Lung (tissue), 12 donors: ENCODE measurements around the gene CCND1. TPM values are rescaled to one million over a fixed set of nuclear protein-coding genes. Genes with fewer than 3 reads are reported as not detected.
"Not testable (repeated sequence)": the region's sequence is repeated elsewhere in the genome, so short reads cannot be mapped to it uniquely, and the experiment has no call there.

Source experiments
- ATAC-seq: fragments of 200-7000 bp; cut with Tn5 transposase; one replicate; pipeline ENCODE4 v1.9.1; 2020; ENCODE audit warnings: moderate number of reproducible peaks; ENCODE audit not compliant: insufficient read depth, low FRiP score
- DNase-seq, 3 donors: peaks; one replicate each; pipeline ENCODE4 v3.0.0-alpha.2; 2013 to 2017
- H3K27ac ChIP-seq, 2 donors: one replicate each; pipeline ENCODE4 v1.5.1; 2013; ENCODE audit warnings: mild to moderate bottlenecking in 2 of 2, moderate library complexity in 2 of 2, control low read depth in 1 of 2, inconsistent platforms in 1 of 2, low read depth in 1 of 2, low read length in 1 of 2
- H3K27me3 ChIP-seq, 3 donors: one replicate each; pipeline ENCODE4 v1.5.1; 2013; ENCODE audit warnings: low read length in 2 of 3; ENCODE audit not compliant: control insufficient read depth in 3 of 3, insufficient read depth in 3 of 3
- H3K36me3 ChIP-seq, 4 donors: one replicate each; pipeline ENCODE4 v1.5.1; 2013; ENCODE audit warnings: low read length in 4 of 4, mild to moderate bottlenecking in 1 of 4, moderate library complexity in 1 of 4; ENCODE audit not compliant: control insufficient read depth in 4 of 4, insufficient read depth in 4 of 4
- H3K4me1 ChIP-seq, 5 donors: one replicate each; pipeline ENCODE4 v1.5.1; 2013; ENCODE audit warnings: low read length in 5 of 5, mild to moderate bottlenecking in 2 of 5, moderate library complexity in 1 of 5; ENCODE audit not compliant: control insufficient read depth in 5 of 5, insufficient read depth in 5 of 5
- H3K4me3 ChIP-seq: one replicate; pipeline ENCODE4 v1.5.1; 2013; ENCODE audit warnings: mild to moderate bottlenecking, control low read depth, moderate library complexity
- H3K9ac ChIP-seq, 2 donors: one replicate each; pipeline ENCODE4 v1.5.1; 2013; ENCODE audit warnings: low read length in 2 of 2, control low read depth in 1 of 2; ENCODE audit not compliant: insufficient read depth in 1 of 2
- H3K9me3 ChIP-seq, 4 donors: one replicate each; pipeline ENCODE4 v1.5.1; 2013; ENCODE audit warnings: low read length in 3 of 4, mild to moderate bottlenecking in 1 of 4, moderate library complexity in 1 of 4; ENCODE audit not compliant: control insufficient read depth in 4 of 4, insufficient read depth in 3 of 4
- CTCF ChIP-seq: IDR thresholded peaks from 2 replicates; pipeline ENCODE4 v1.5.1; 2012; ENCODE audit warnings: mild to moderate bottlenecking; ENCODE audit errors: control extremely low read depth, extremely low read depth
- WGBS, 2 donors: extraction: QIAGEN DNeasy Blood & Tissue Kit; methylation state at CpG; one replicate each; pipeline ENCODE4 v1.1.7; 2013; 5-methylcytosine and 5-hydroxymethylcytosine counted together
- polyA plus RNA-seq, 2 donors: library from polyadenylated mRNA; stranded (reverse); fragments of 200-250 nt; gene quantifications; one replicate each; pipeline ENCODE4 v1.2.1, GENCODE V29; 2013
- total RNA-seq, 2 donors: library from RNA; depleted of rRNA in 1 of 2; stranded (reverse); fragments of >200 nt in 1 of 2; gene quantifications; one replicate each; pipeline ENCODE4 v1.2.1, GENCODE V29; 2014 to 2021
- donor health status: control.
- donor health status: control.
- donor health status: Bipolar disorder and iron deficiency.
- donor health status: healthy.
- donor health status: DM: yes; HTN: yes; CAD: no.

CCND1 gene
- total and polyA plus RNA-seq, 4 donors = 32.1 to 190 (median 84.3) TPM

- 87 to 88% methylated on average over 2 of the region's 2 CpGs for WGBS, 2 donors
- DNase-seq (no peak), ATAC-seq (no peak)
- H3K4me3 ChIP-seq = no peak overlapping the region
- peaks cover 0 to 6% (median 1%) of the 10 kb centered on the region in 4 donors for H3K9me3 ChIP-seq
- TF ChIP-seq CTCF = no peak
- H3K27me3 ChIP-seq = peaks cover 0 to 3% (median 0%) of the 10 kb centered on the region in 3 donors
- H3K36me3 ChIP-seq = no peaks in the 10 kb centered on the region
- peaks cover 0 to 4% (median 0%) of the 10 kb centered on the region in 5 donors for H3K4me1 ChIP-seq
- H3K9ac ChIP-seq = no peak overlapping the region
- no peak overlapping the region for H3K27ac ChIP-seq
Observed at GRCh38 chr11:69691463-69691862, 50.5 kb downstream of the CCND1 start.

GRCh38 chr11:69692422-69692821 lies 51.5 kb downstream of the CCND1 start:
- H3K27me3 ChIP-seq = peaks cover 0 to 3% (median 0%) of the 10 kb centered on the region in 3 donors
- no peak overlapping the region for H3K9ac ChIP-seq
- H3K36me3 ChIP-seq = no peaks in the 10 kb centered on the region
- DNase-seq = no peak
- no peak overlapping the region for H3K27ac ChIP-seq
- peaks cover 0 to 2% (median under 1%) of the 10 kb centered on the region in 4 donors for H3K9me3 ChIP-seq
- TF ChIP-seq CTCF = no peak
- H3K4me3 ChIP-seq = no peak overlapping the region
- no peak for ATAC-seq
- H3K4me1 ChIP-seq = peaks cover 0 to 4% (median 0%) of the 10 kb centered on the region in 5 donors

GRCh38 chr11:69694781-69695180 lies 53.8 kb downstream of the CCND1 start:
- no peak overlapping the region for H3K9ac ChIP-seq
- TF ChIP-seq CTCF = no peak
- no peak overlapping the region for H3K27ac ChIP-seq
- 78 to 83% methylated on average over 10 of the region's 10 CpGs for WGBS, 2 donors
- peaks cover 0 to 4% (median 0%) of the 10 kb centered on the region in 5 donors for H3K4me1 ChIP-seq
- no peak for ATAC-seq
- no peaks in the 10 kb centered on the region for H3K27me3 ChIP-seq
- H3K36me3 ChIP-seq = no peaks in the 10 kb centered on the region
- DNase-seq = no peak
- H3K4me3 ChIP-seq = no peak overlapping the region
- H3K9me3 ChIP-seq = peaks cover 0 to 2% (median 0%) of the 10 kb centered on the region in 4 donors

GRCh38 chr11:69695581-69695980 lies 54.6 kb downstream of the CCND1 start:
- no peak for TF ChIP-seq CTCF
- no peak overlapping the region for H3K27ac ChIP-seq
- WGBS, 2 donors = 82 to 92% methylated on average over 7 of the region's 7 CpGs
- no peaks in the 10 kb centered on the region for H3K36me3 ChIP-seq
- no peak overlapping the region for H3K4me3 ChIP-seq
- peaks cover 0 to 5% (median 4%) of the 10 kb centered on the region in 5 donors for H3K4me1 ChIP-seq
- H3K9ac ChIP-seq = no peak overlapping the region
- peaks cover 0 to 2% (median 0%) of the 10 kb centered on the region in 4 donors for H3K9me3 ChIP-seq
- DNase-seq (no peak), ATAC-seq (no peak)
- no peaks in the 10 kb centered on the region for H3K27me3 ChIP-seq

- not testable (repeated sequence) for H3K27me3 ChIP-seq, H3K36me3 ChIP-seq, H3K4me3 ChIP-seq, ATAC-seq, DNase-seq, H3K9me3 ChIP-seq, H3K9ac ChIP-seq, H3K27ac ChIP-seq, H3K4me1 ChIP-seq
- 83 to 85% methylated on average over 6 of the region's 6 CpGs for WGBS, 2 donors
Observed at GRCh38 chr11:69695995-69696394, 55.0 kb downstream of the CCND1 start.
